Hepatocyte (in vitro differentiated cells): ENCODE results near the gene TYRP1.

Experiments used
- EZH2 ChIP-seq: fragments of 200-600 bp; sonication (generic); IDR thresholded peaks from 2 replicates; pipeline ENCODE4 v1.6.1; 2016; ENCODE audit warnings: antibody characterized with exemption, mild to moderate bottlenecking, borderline replicate concordance
- EZH2phosphoT487 ChIP-seq: fragments of 200-600 bp; sonication (generic); IDR thresholded peaks from one replicate; pipeline ENCODE4 v1.6.1; 2018; ENCODE audit warnings: antibody characterized with exemption, mild to moderate bottlenecking, low read depth, moderate library complexity; ENCODE audit not compliant: unreplicated experiment, severe bottlenecking
- TF ChIP-seq, protein P1 (sequence below): fragments of 200-600 bp; sonication (generic); IDR thresholded peaks from 2 replicates; pipeline ENCODE4 v1.5.1; 2016; ENCODE audit warnings: antibody characterized with exemption, mild to moderate bottlenecking; ENCODE audit not compliant: poor library complexity

GRCh38 chr9:12657233-12657632, 36.0 kb upstream of the TYRP1 start:
- TF ChIP-seq, protein P1, sequence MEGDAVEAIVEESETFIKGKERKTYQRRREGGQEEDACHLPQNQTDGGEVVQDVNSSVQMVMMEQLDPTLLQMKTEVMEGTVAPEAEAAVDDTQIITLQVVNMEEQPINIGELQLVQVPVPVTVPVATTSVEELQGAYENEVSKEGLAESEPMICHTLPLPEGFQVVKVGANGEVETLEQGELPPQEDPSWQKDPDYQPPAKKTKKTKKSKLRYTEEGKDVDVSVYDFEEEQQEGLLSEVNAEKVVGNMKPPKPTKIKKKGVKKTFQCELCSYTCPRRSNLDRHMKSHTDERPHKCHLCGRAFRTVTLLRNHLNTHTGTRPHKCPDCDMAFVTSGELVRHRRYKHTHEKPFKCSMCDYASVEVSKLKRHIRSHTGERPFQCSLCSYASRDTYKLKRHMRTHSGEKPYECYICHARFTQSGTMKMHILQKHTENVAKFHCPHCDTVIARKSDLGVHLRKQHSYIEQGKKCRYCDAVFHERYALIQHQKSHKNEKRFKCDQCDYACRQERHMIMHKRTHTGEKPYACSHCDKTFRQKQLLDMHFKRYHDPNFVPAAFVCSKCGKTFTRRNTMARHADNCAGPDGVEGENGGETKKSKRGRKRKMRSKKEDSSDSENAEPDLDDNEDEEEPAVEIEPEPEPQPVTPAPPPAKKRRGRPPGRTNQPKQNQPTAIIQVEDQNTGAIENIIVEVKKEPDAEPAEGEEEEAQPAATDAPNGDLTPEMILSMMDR = no peak
- TF ChIP-seq EZH2phosphoT487 = no peak
- no peak for TF ChIP-seq EZH2
